Lower leg skin (tissue), 4 donors: ENCODE measurements around the gene TRPV6. TPM values are rescaled to one million over a fixed set of nuclear protein-coding genes. Genes with fewer than 3 reads are reported as not detected.

Experiments used
- DNase-seq, 2 donors: peaks; one replicate each; pipeline ENCODE4 v3.0.0-alpha.2; 2019; ENCODE audit warnings: low spot score in 2 of 2
- H3K4me3 ChIP-seq: fragments of 200-600 bp; sonication (generic); 2 replicates; pipeline ENCODE4 v1.5.1; 2017; ENCODE audit warnings: mild to moderate bottlenecking, low read depth; ENCODE audit not compliant: poor library complexity, severe bottlenecking
- CTCF ChIP-seq, 3 donors: fragments of 450-650 bp; IDR thresholded peaks; one replicate each; pipeline ENCODE4 v1.5.1; 2016; ENCODE audit warnings: antibody characterized with exemption in 3 of 3, mild to moderate bottlenecking in 3 of 3, moderate library complexity in 2 of 3
- POLR2A ChIP-seq, 2 donors: fragments of 450-650 bp; IDR thresholded peaks; one replicate each; pipeline ENCODE4 v1.6.1; 2016 to 2017; ENCODE audit warnings: antibody characterized with exemption in 2 of 2, mild to moderate bottlenecking in 1 of 2, moderate library complexity in 1 of 2
- WGBS, 2 donors: methylation state at CpG; one replicate each; pipeline ENCODE4 v1.1.5; 2018; 5-methylcytosine and 5-hydroxymethylcytosine counted together
- intact Hi-C: fragments of 100-400 bp; cut with DNase I; formaldehyde crosslinking; loops from one replicate; pipeline ENCODE4 v1.15.0; 2023; ENCODE audit warnings: low total_unique reads
- total RNA-seq, 4 donors: library from RNA; depleted of rRNA; stranded (reverse); fragments of >200 nt; gene quantifications; one replicate each; pipeline ENCODE4 v1.1.0, GENCODE V29; 2016

Gene TRPV6
- total RNA-seq, 4 donors from 2014 or later, result 10.3 to 13.4 (median 11.5) TPM

GRCh38 chr7:142853739-142854371 is 31.7 kb downstream of the TRPV6 start:
- H3K4me3 ChIP-seq, result peak overlapping the region; percentile 69
- intact Hi-C loops, result no loop called here
- TF ChIP-seq POLR2A (IDR thresholded peaks at IDR 0.05) (no peak), CTCF (IDR thresholded peaks at IDR 0.05) (peak in 1 of 3 donors; percentile 65)
- peak; percentile 60 to 93 for DNase-seq
- WGBS, 2 donors, result 1 to 2% methylated on average over 20 to 21 of the region's 23 CpGs

GRCh38 chr7:142851919-142852318 is 33.6 kb downstream of the TRPV6 start:
- no peak overlapping the region for H3K4me3 ChIP-seq
- intact Hi-C loops, result no loop called here
- TF ChIP-seq CTCF (IDR thresholded peaks at IDR 0.05) (no peak), POLR2A (IDR thresholded peaks at IDR 0.05) (no peak)
- DNase-seq, result no peak

GRCh38 chr7:142851269-142851668 is 34.3 kb downstream of the TRPV6 start:
- no peak overlapping the region for H3K4me3 ChIP-seq
- 85 to 91% methylated on average over 4 of the region's 4 CpGs for WGBS, 2 donors
- intact Hi-C loops, result no loop called here
- no peak for DNase-seq
- TF ChIP-seq CTCF (IDR thresholded peaks at IDR 0.05) (no peak), POLR2A (IDR thresholded peaks at IDR 0.05) (no peak)

- 82 to 91% methylated on average over 2 of the region's 2 CpGs for WGBS, 2 donors
- no peak for DNase-seq
- TF ChIP-seq POLR2A (IDR thresholded peaks at IDR 0.05), result no peak
- TF ChIP-seq CTCF (IDR thresholded peaks at IDR 0.05), result no peak
- intact Hi-C loops, result no loop called here
- no peak overlapping the region for H3K4me3 ChIP-seq
Measured at GRCh38 chr7:142847353-142847752, 38.2 kb downstream of the TRPV6 start.

- intact Hi-C loops, result no loop called here
- whole genome bisulfite sequencing, 2 donors, result 81 to 87% methylated on average over 1 of the region's 1 CpG
- no peak for TF ChIP-seq POLR2A (IDR thresholded peaks at IDR 0.05)
- no peak for TF ChIP-seq CTCF (IDR thresholded peaks at IDR 0.05)
- DNase-seq, result no peak
- H3K4me3 ChIP-seq, result no peak overlapping the region
Measured at GRCh38 chr7:142842251-142842766, 43.2 kb downstream of the TRPV6 start.
